Measurements from ENCODE around the gene HDDC3.

DNA sequence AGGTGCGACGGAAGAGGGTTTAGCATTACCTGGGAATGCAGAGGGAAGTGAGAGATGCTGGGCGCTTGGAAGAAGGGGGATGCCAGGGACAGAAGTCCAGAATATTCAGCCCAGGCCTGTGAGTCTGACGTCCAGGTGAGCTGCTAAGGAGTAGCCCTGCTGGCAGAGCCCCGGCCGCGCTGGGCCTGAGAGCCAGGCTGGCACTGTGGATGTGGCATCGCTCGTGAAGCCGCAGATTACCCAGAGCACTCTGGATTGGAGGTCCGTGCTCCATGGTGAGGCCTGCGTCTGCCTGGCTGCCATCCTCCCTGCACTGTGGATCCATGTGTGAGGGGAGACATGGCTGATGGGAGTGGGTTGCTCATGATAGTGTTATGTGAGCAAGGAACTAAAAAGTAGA is 14.8 kb downstream of the HDDC3 start:
- TF ChIP-seq, protein P1, sequence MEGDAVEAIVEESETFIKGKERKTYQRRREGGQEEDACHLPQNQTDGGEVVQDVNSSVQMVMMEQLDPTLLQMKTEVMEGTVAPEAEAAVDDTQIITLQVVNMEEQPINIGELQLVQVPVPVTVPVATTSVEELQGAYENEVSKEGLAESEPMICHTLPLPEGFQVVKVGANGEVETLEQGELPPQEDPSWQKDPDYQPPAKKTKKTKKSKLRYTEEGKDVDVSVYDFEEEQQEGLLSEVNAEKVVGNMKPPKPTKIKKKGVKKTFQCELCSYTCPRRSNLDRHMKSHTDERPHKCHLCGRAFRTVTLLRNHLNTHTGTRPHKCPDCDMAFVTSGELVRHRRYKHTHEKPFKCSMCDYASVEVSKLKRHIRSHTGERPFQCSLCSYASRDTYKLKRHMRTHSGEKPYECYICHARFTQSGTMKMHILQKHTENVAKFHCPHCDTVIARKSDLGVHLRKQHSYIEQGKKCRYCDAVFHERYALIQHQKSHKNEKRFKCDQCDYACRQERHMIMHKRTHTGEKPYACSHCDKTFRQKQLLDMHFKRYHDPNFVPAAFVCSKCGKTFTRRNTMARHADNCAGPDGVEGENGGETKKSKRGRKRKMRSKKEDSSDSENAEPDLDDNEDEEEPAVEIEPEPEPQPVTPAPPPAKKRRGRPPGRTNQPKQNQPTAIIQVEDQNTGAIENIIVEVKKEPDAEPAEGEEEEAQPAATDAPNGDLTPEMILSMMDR (conservative IDR thresholded peaks at IDR 0.05; ENCODE audit: low read length), result no peak
- TF ChIP-seq EZH2phosphoT487 (IDR thresholded peaks at IDR 0.05; ENCODE audit: borderline replicate concordance, low read depth, low read length), result no peak
